Measurements from ENCODE around the gene MYT1. TPM values are rescaled to one million over a fixed set of nuclear protein-coding genes. Genes with fewer than 3 reads are reported as not detected.

Gene MYT1
- total and polyA plus RNA-seq, 2 of the 13 experiments (the other 11 are each of a cell fraction or from before 2014, with no cell fraction given), result 0.58 to 2.5 TPM

- TF ChIP-seq BORCS8-MEF2B (CRISPR knock-in tag; IDR thresholded peaks at IDR 0.05) (peak; percentile 90), ZNF687 (CRISPR knock-in tag; IDR thresholded peaks at IDR 0.05) (peak; percentile 96), ZNF790 (CRISPR knock-in tag; IDR thresholded peaks at IDR 0.05; ENCODE audit: borderline replicate concordance) (peak; percentile 81; the same call in 1 of the 2 replicates), E2F5 (CRISPR knock-in tag; conservative IDR thresholded peaks at IDR 0.05) (peak; percentile 59; the same call in 1 of the 2 replicates), HNF1A (IDR thresholded peaks at IDR 0.05; ENCODE audit: low read depth) (no peak), HNF1A (CRISPR knock-in tag; IDR thresholded peaks at IDR 0.05; ENCODE audit: borderline replicate concordance) (peak; percentile 72; the same call in 1 of the 2 replicates), GMEB2 (CRISPR knock-in tag; IDR thresholded peaks at IDR 0.05; ENCODE audit: low read depth) (no peak), CCDC6 (CRISPR knock-in tag; IDR thresholded peaks at IDR 0.05) (peak; percentile 99), MAZ (IDR thresholded peaks at IDR 0.05; ENCODE audit: borderline replicate concordance, low read depth, low read length) (peak; percentile 44; the same call in 1 of the 2 replicates), MAZ (CRISPR knock-in tag; IDR thresholded peaks at IDR 0.05; ENCODE audit: low read depth) (peak; percentile 97), ZNF781 (CRISPR knock-in tag; IDR thresholded peaks at IDR 0.05; ENCODE audit: borderline replicate concordance, not compliant biosample characterization) (peak; percentile 73), ZBTB37 (CRISPR knock-in tag; IDR thresholded peaks at IDR 0.05) (no peak)
Measured at GRCh38 chr20:64255361-64256281, 91.4 kb downstream of the MYT1 start, which contains the start of gene PCMTD2 (continued).

All from HepG2 (cell line).